HG03469 (cell line): ENCODE results near the gene ARL5B.

Experiments
- ATAC-seq: cut with Tn5 transposase; IDR thresholded peaks from one replicate; pipeline ENCODE4 v1.9.1; 2021; ENCODE audit warnings: mild to moderate bottlenecking, moderate library complexity, moderate number of reproducible peaks; ENCODE audit not compliant: unreplicated experiment

Gene ARL5B

GRCh38 chr10:18658271-18659124 lies 733 bp upstream of the ARL5B start:
- peak; percentile 1 for ATAC-seq

GRCh38 chr10:18659819-18660535 lies 746 bp downstream of the ARL5B start:
- ATAC-seq, result no peak

GRCh38 chr10:18660816-18661431 lies 1.7 kb downstream of the ARL5B start:
- ATAC-seq, result no peak

GRCh38 chr10:18664841-18665478 lies 5.7 kb downstream of the ARL5B start:
- ATAC-seq, result no peak

- no peak for ATAC-seq
Measured at GRCh38 chr10:18665815-18666558, 6.8 kb downstream of the ARL5B start.

- no peak for ATAC-seq
Measured at GRCh38 chr10:18666810-18667209, 7.6 kb downstream of the ARL5B start.

- no peak for ATAC-seq
Measured at GRCh38 chr10:18668026-18668425, 8.8 kb downstream of the ARL5B start.

GRCh38 chr10:18675086-18675801 lies 16.0 kb downstream of the ARL5B start:
- no peak for ATAC-seq

GRCh38 chr10:18680754-18681153 lies 21.5 kb downstream of the ARL5B start:
- no peak for ATAC-seq

- no peak for ATAC-seq
Measured at GRCh38 chr10:18681366-18681765, 22.1 kb downstream of the ARL5B start.

GRCh38 chr10:18681971-18682411 lies 22.8 kb downstream of the ARL5B start:
- ATAC-seq, result no peak

- no peak for ATAC-seq
Measured at GRCh38 chr10:18683427-18683826, 24.2 kb downstream of the ARL5B start.

- no peak for ATAC-seq
Measured at GRCh38 chr10:18684416-18684815, 25.2 kb downstream of the ARL5B start.

- ATAC-seq, result no peak
Measured at GRCh38 chr10:18684953-18685352, 25.7 kb downstream of the ARL5B start.

- no peak for ATAC-seq
Measured at GRCh38 chr10:18685555-18685954, 26.3 kb downstream of the ARL5B start.

GRCh38 chr10:18687195-18687594 lies 28.0 kb downstream of the ARL5B start:
- ATAC-seq, result no peak

GRCh38 chr10:18687706-18688105 lies 28.5 kb downstream of the ARL5B start:
- ATAC-seq, result no peak

- no peak for ATAC-seq
Measured at GRCh38 chr10:18689498-18689897, 30.3 kb downstream of the ARL5B start.

- ATAC-seq, result no peak
Measured at GRCh38 chr10:18690541-18690940, 31.3 kb downstream of the ARL5B start.
